ENCODE data around the gene PCNX2. TPM values are rescaled to one million over a fixed set of nuclear protein-coding genes. Genes with fewer than 3 reads are reported as not detected.

The PCNX2 gene
- total and polyA plus RNA-seq, 10 of the 15 experiments (the other 5 are each of a cell fraction or from before 2014, with no cell fraction given) = 2.1 to 16.4 (median 8.1) TPM

GRCh38 chr1:233295237-233295974, at the start of gene PCNX2 (continued):
- no peak for TF ChIP-seq IRF3 (IDR thresholded peaks at IDR 0.05)
- TF ChIP-seq EGR1 (IDR thresholded peaks at IDR 0.05; ENCODE audit: borderline replicate concordance in 1 of 2, low read depth in 2 of 2, low read length in 2 of 2) = peak in 1 of 2 experiments; percentile 55; a peak in 1 of 3 replicates
- TF ChIP-seq ZNF622 (IDR thresholded peaks at IDR 0.05) = no peak
- no peak for TF ChIP-seq YBX1 (IDR thresholded peaks at IDR 0.05)
- TF ChIP-seq IKZF1 (conservative IDR thresholded peaks at IDR 0.05) = peak; percentile 29; the same call in 1 of the 2 replicates
- no peak for TF ChIP-seq KDM1A (IDR thresholded peaks at IDR 0.05; ENCODE audit: borderline replicate concordance)
- TF ChIP-seq SMAD5 (IDR thresholded peaks at IDR 0.05; ENCODE audit: low read depth) = no peak

DNA sequence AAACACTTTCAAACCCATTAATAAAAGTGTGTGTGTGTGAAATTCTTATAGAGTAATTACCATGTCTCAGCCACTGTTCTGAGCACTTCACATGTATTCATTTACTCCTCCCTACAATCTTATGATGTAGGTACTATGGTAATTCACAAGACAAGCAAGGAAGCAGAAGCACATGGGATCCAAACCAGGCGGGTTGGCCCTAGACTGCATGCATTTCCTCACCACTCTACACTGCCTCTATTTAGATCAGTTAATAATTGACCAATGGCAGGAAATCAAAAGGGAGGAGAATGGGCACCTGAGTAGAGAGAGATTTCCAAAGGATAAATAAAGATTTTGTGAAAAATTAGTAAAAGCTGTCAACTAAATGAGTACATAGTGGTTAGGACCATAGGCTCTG, 47.7 kb upstream of the PCNX2 start:
- no peaks in the 10 kb centered on the region for H3K27me3 ChIP-seq (replicated peaks in 1 of 2; ENCODE audit: control insufficient read depth in 2 of 2, insufficient read depth in 2 of 2, low read length in 1 of 2)
- ATAC-seq (no peak), DNase-seq (ENCODE audit: low read depth, low spot score) (no peak), FAIRE-seq (no peak)
- ChIA-PET CTCF (no interaction called here), POLR2A (no interaction called here), RAD21 (ENCODE audit: unreplicated experiment) (no interaction called here), SMC1A (ENCODE audit: uncharacterized antibody, unreplicated experiment) (no interaction called here)
- in situ Hi-C loops (cut with MboI) (no loop called here), intact Hi-C loops (cut with micrococcal nuclease; ENCODE audit: unreplicated experiment) (no loop called here)
- no peak overlapping the region for H3K9ac ChIP-seq (ENCODE audit: control insufficient read depth, insufficient read depth, low read length)
- 74% methylated on average over 1 of the region's 1 CpG for WGBS (ENCODE audit: insufficient coverage, insufficient replicate concordance, low lambda C conversion rate, missing lambda C conversion rate)
- H3K79me2 ChIP-seq (ENCODE audit: control insufficient read depth, insufficient read depth, low read length) = no peaks in the 10 kb centered on the region
- H3K4me1 ChIP-seq (ENCODE audit: control insufficient read depth, insufficient read depth, low read length) = no peaks in the 10 kb centered on the region
- no peak overlapping the region for H3K4me3 ChIP-seq
- H3K9me3 ChIP-seq (replicated peaks; ENCODE audit: control insufficient read depth, insufficient read depth, low read length) = no peaks in the 10 kb centered on the region
- BruUV-seq (replicated peaks) = no TSS peak
- no peaks in the 10 kb centered on the region for H4K20me1 ChIP-seq (ENCODE audit: control insufficient read depth, insufficient read depth)
- TF ChIP-seq DPF2 (IDR thresholded peaks at IDR 0.05) (no peak), SUZ12 (IDR thresholded peaks at IDR 0.05; ENCODE audit: unreplicated experiment) (no peak), SMAD1 (IDR thresholded peaks at IDR 0.05; ENCODE audit: low read depth, partially characterized antibody) (no peak), MXI1 (IDR thresholded peaks at IDR 0.05; ENCODE audit: low read depth, low read length) (no peak), BMI1 (IDR thresholded peaks at IDR 0.05; ENCODE audit: borderline replicate concordance) (no peak), ASH2L (IDR thresholded peaks at IDR 0.05; ENCODE audit: borderline replicate concordance, low read depth) (no peak), BCL11A (IDR thresholded peaks at IDR 0.05; ENCODE audit: low read depth, low read length) (no peak), USF1 (IDR thresholded peaks at IDR 0.05; ENCODE audit: borderline replicate concordance, extremely low read length, insufficient read depth, low read depth, low read length) (no peak), ESRRA (IDR thresholded peaks at IDR 0.05; ENCODE audit: low read length) (no peak), TCF12 (IDR thresholded peaks at IDR 0.05; ENCODE audit: low read depth, low read length) (no peak)
- no peak overlapping the region for H3K27ac ChIP-seq (ENCODE audit: control insufficient read depth, insufficient read depth)
- H3K4me2 ChIP-seq (ENCODE audit: control insufficient read depth, insufficient read depth) = no peak overlapping the region
- no peak overlapping the region for H2AFZ ChIP-seq (ENCODE audit: control insufficient read depth, low read depth, low read length)
- no peaks in the 10 kb centered on the region for H3K36me3 ChIP-seq (ENCODE audit: control insufficient read depth in 2 of 2, insufficient read depth in 2 of 2, low read length in 1 of 2)

All from GM12878 (cell line).